ENCODE data around the gene PTPRN2.
"Not testable (repeated sequence)": the region's sequence is repeated elsewhere in the genome, so short reads cannot be mapped to it uniquely, and the experiment has no call there.

PTPRN2 gene

GRCh38 chr7:158166386-158167340, 421.0 kb downstream of the PTPRN2 start:
- peak; percentile 19 for DNase-seq (ENCODE audit: low spot score)

GRCh38 chr7:158165711-158166110, 421.9 kb downstream of the PTPRN2 start:
- peak; percentile 6 for DNase-seq (ENCODE audit: low spot score)

- DNase-seq (ENCODE audit: low spot score), result peak; percentile 11
Measured at GRCh38 chr7:158164101-158165095, 423.2 kb downstream of the PTPRN2 start.

GRCh38 chr7:158161194-158161593, 426.4 kb downstream of the PTPRN2 start:
- no peak for DNase-seq (ENCODE audit: low spot score)

GRCh38 chr7:158160199-158160598, 427.4 kb downstream of the PTPRN2 start:
- DNase-seq (ENCODE audit: low spot score), result no peak

- no peak for DNase-seq (ENCODE audit: low spot score)
Measured at GRCh38 chr7:158157460-158157859, 430.2 kb downstream of the PTPRN2 start.

- DNase-seq (ENCODE audit: low spot score), result not testable (repeated sequence)
Measured at GRCh38 chr7:158151273-158151672, 436.4 kb downstream of the PTPRN2 start.

- DNase-seq (ENCODE audit: low spot score), result no peak
Measured at GRCh38 chr7:158150234-158150633, 437.4 kb downstream of the PTPRN2 start.

- DNase-seq (ENCODE audit: low spot score), result not testable (repeated sequence)
Measured at GRCh38 chr7:158147431-158147830, 440.2 kb downstream of the PTPRN2 start.

GRCh38 chr7:158145370-158145769, 442.3 kb downstream of the PTPRN2 start:
- DNase-seq (ENCODE audit: low spot score), result no peak

GRCh38 chr7:158143196-158144120, 444.2 kb downstream of the PTPRN2 start:
- DNase-seq (ENCODE audit: low spot score), result no peak

- DNase-seq (ENCODE audit: low spot score), result no peak
Measured at GRCh38 chr7:158142657-158143056, 445.0 kb downstream of the PTPRN2 start.

- DNase-seq (ENCODE audit: low spot score), result no peak
Measured at GRCh38 chr7:158141806-158142518, 445.7 kb downstream of the PTPRN2 start.

- no peak for DNase-seq (ENCODE audit: low spot score)
Measured at GRCh38 chr7:158141221-158141582, 446.4 kb downstream of the PTPRN2 start.

GRCh38 chr7:158140538-158141220, 446.9 kb downstream of the PTPRN2 start:
- DNase-seq (ENCODE audit: low spot score), result no peak

GRCh38 chr7:158139499-158139898, 448.1 kb downstream of the PTPRN2 start:
- no peak for DNase-seq (ENCODE audit: low spot score)

GRCh38 chr7:158138329-158138597, 449.4 kb downstream of the PTPRN2 start:
- DNase-seq (ENCODE audit: low spot score), result no peak

GRCh38 chr7:158137516-158138328, 449.9 kb downstream of the PTPRN2 start:
- no peak for DNase-seq (ENCODE audit: low spot score)

GRCh38 chr7:158135931-158136330, 451.7 kb downstream of the PTPRN2 start:
- no peak for DNase-seq (ENCODE audit: low spot score)

GRCh38 chr7:158134824-158135223, 452.8 kb downstream of the PTPRN2 start:
- no peak for DNase-seq (ENCODE audit: low spot score)

All from D341Med (cell line).